ENCODE data around the gene DCTN2. TPM values are rescaled to one million over a fixed set of nuclear protein-coding genes. Genes with fewer than 3 reads are reported as not detected.

The DCTN2 gene
- total RNA-seq, 2 experiments from 2014 or later, result 39.6 TPM

- Mint-ChIP-seq H3K36me3 (ENCODE audit: low read depth) (peaks cover 86% of the 10 kb centered on the region), H3K27ac (no peak overlapping the region), H3K4me3 (no peak overlapping the region), H3K4me1 (ENCODE audit: low read depth) (peaks cover 6% of the 10 kb centered on the region), H3K9me3 (no peaks in the 10 kb centered on the region), H3K27me3 (no peaks in the 10 kb centered on the region)
- ATAC-seq (ENCODE audit: poor library complexity), result no peak
- Histone ChIP-seq H3K9me3 (ENCODE audit: control insufficient read depth in 1 of 2, insufficient read depth in 1 of 2, low read length in 2 of 2) (no peaks in the 10 kb centered on the region), H3K27me3 (ENCODE audit: control insufficient read depth in 1 of 2, insufficient read depth in 2 of 2, low read length in 2 of 2) (no peaks in the 10 kb centered on the region), H3K36me3 (ENCODE audit: insufficient read depth, low read length) (peaks cover 62% of the 10 kb centered on the region), H3K4me3 (ENCODE audit: low read length) (no peak overlapping the region), H3K27ac (ENCODE audit: low read depth in 1 of 2, low read length in 2 of 2) (no peak overlapping the region), H3K4me1 (ENCODE audit: insufficient read depth, low read length) (no peaks in the 10 kb centered on the region)
- intact Hi-C loops (cut with DNase I, micrococcal nuclease), result no loop called here
- CTCF ChIA-PET, result no interaction called here
- DNase-seq, result no peak
- TF ChIP-seq, protein P1, sequence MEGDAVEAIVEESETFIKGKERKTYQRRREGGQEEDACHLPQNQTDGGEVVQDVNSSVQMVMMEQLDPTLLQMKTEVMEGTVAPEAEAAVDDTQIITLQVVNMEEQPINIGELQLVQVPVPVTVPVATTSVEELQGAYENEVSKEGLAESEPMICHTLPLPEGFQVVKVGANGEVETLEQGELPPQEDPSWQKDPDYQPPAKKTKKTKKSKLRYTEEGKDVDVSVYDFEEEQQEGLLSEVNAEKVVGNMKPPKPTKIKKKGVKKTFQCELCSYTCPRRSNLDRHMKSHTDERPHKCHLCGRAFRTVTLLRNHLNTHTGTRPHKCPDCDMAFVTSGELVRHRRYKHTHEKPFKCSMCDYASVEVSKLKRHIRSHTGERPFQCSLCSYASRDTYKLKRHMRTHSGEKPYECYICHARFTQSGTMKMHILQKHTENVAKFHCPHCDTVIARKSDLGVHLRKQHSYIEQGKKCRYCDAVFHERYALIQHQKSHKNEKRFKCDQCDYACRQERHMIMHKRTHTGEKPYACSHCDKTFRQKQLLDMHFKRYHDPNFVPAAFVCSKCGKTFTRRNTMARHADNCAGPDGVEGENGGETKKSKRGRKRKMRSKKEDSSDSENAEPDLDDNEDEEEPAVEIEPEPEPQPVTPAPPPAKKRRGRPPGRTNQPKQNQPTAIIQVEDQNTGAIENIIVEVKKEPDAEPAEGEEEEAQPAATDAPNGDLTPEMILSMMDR (IDR thresholded peaks at IDR 0.05), result no peak
- POLR2A ChIA-PET, result interaction anchor here (1.2 kb wide), 1 partner anchor 10 kb away, joined by 3 read pairs; no protein-coding TSS in a partner anchor
These were observed 11.0 kb downstream of the DCTN2 start for GRCh38 chr12:57535764-57536596.

- ATAC-seq (ENCODE audit: poor library complexity), result no peak
These were observed 11.9 kb downstream of the DCTN2 start for GRCh38 chr12:57534991-57535543.

DNA sequence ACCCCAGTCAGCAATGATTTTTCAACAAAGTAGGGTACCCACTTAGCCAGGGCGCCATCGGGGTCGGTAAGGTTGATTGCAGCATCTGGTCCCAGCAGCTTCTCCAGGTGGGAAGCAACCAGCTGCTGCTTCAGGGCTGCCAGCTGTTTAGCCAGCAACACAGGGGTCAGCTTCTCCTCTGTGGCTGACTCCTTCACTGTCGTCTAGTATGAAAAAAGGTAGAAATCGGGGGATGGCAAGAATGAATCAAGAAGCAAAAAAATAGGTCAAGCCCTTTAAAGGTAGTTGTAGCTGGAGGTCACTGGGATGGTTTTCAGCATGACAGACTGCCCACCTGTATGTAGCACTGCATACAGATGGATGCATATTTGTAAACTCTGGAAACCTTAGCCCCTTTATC, 12.7 kb downstream of the DCTN2 start:
- no peaks in the 10 kb centered on the region for H3K4me1 ChIP-seq (ENCODE audit: insufficient read depth, low read length)
- H3K9me3 ChIP-seq (ENCODE audit: control insufficient read depth in 1 of 2, insufficient read depth in 1 of 2, low read length in 2 of 2), result no peaks in the 10 kb centered on the region
- Mint-ChIP-seq H3K4me3 (no peak overlapping the region), H3K9me3 (no peaks in the 10 kb centered on the region), H3K27me3 (no peaks in the 10 kb centered on the region), H3K27ac (no peak overlapping the region), H3K4me1 (ENCODE audit: low read depth) (peaks cover 6% of the 10 kb centered on the region), H3K36me3 (ENCODE audit: low read depth) (peaks cover 88% of the 10 kb centered on the region)
- H3K4me3 ChIP-seq (ENCODE audit: low read length), result no peak overlapping the region
- ChIA-PET CTCF (no interaction called here), POLR2A (interaction anchor here (1.1 to 1.2 kb wide), 2 partner anchors 11 to 13 kb away, joined by 3 read pairs; no protein-coding TSS in a partner anchor)
- no peak overlapping the region for H3K27ac ChIP-seq (ENCODE audit: low read depth in 1 of 2, low read length in 2 of 2)
- H3K36me3 ChIP-seq (ENCODE audit: insufficient read depth, low read length), result peaks cover 69% of the 10 kb centered on the region
- intact Hi-C loops (cut with DNase I, micrococcal nuclease), result no loop called here
- ATAC-seq (ENCODE audit: poor library complexity) (no peak), DNase-seq (no peak)
- no peaks in the 10 kb centered on the region for H3K27me3 ChIP-seq (ENCODE audit: control insufficient read depth in 1 of 2, insufficient read depth in 2 of 2, low read length in 2 of 2)
- TF ChIP-seq, protein P1 (IDR thresholded peaks at IDR 0.05), result no peak

More at GRCh38 chr12:57534991-57535543, 11.9 kb downstream of the DCTN2 start:
- H3K4me3 ChIP-seq (ENCODE audit: low read length), result no peak overlapping the region
- no peak for DNase-seq
- H3K27me3 Mint-ChIP-seq, result no peaks in the 10 kb centered on the region
- no peak overlapping the region for H3K4me3 Mint-ChIP-seq
- TF ChIP-seq, protein P1 (IDR thresholded peaks at IDR 0.05), result no peak
- ChIA-PET POLR2A (interaction anchor here (1.2 kb wide), 1 partner anchor 10 kb away, joined by 3 read pairs; no protein-coding TSS in a partner anchor), CTCF (no interaction called here)
- H3K36me3 ChIP-seq (ENCODE audit: insufficient read depth, low read length), result peaks cover 63% of the 10 kb centered on the region
- no peaks in the 10 kb centered on the region for H3K9me3 ChIP-seq (ENCODE audit: control insufficient read depth in 1 of 2, insufficient read depth in 1 of 2, low read length in 2 of 2)
- H3K36me3 Mint-ChIP-seq (ENCODE audit: low read depth), result peaks cover 86% of the 10 kb centered on the region
- no peak overlapping the region for H3K27ac Mint-ChIP-seq
- H3K27ac ChIP-seq (ENCODE audit: low read depth in 1 of 2, low read length in 2 of 2), result no peak overlapping the region
- no peaks in the 10 kb centered on the region for H3K4me1 ChIP-seq (ENCODE audit: insufficient read depth, low read length)
- H3K4me1 Mint-ChIP-seq (ENCODE audit: low read depth), result peaks cover 6% of the 10 kb centered on the region
- intact Hi-C loops (cut with DNase I, micrococcal nuclease), result no loop called here
- H3K9me3 Mint-ChIP-seq, result no peaks in the 10 kb centered on the region
- H3K27me3 ChIP-seq (ENCODE audit: control insufficient read depth in 1 of 2, insufficient read depth in 2 of 2, low read length in 2 of 2), result no peaks in the 10 kb centered on the region
